ENCODE data around the gene XRCC1. TPM values are rescaled to one million over a fixed set of nuclear protein-coding genes. Genes with fewer than 3 reads are reported as not detected.

XRCC1 gene
- total and polyA plus RNA-seq, 2 donors from 2014 or later = 19.3 to 24.5 TPM

GRCh38 chr19:43499042-43499441 lies 76.3 kb downstream of the XRCC1 start:
- DNase-seq (no peak), FAIRE-seq (no peak)
- H3K27ac ChIP-seq (ENCODE audit: low read depth in 2 of 2, low read length in 2 of 2) = peak overlapping the region; percentile 16 to 32
- H3K4me3 ChIP-seq (ENCODE audit: low read length in 3 of 3) = no peak overlapping the region
- intact Hi-C loops (cut with DNase I) = no loop called here
- no peak for TF ChIP-seq CTCF (IDR thresholded peaks at IDR 0.05; ENCODE audit: borderline replicate concordance, extremely low read depth, insufficient read depth)
- H3K9me3 ChIP-seq (ENCODE audit: control insufficient read depth in 2 of 3, insufficient read depth in 1 of 3, low read length in 3 of 3) = no peaks in the 10 kb centered on the region
- H3K4me1 ChIP-seq (ENCODE audit: control insufficient read depth in 2 of 3, insufficient read depth in 2 of 3, low read depth in 1 of 3, low read length in 3 of 3) = peaks cover 0 to 12% (median 0%) of the 10 kb centered on the region in 3 donors
- H3K36me3 ChIP-seq (ENCODE audit: control insufficient read depth in 2 of 3, insufficient read depth in 3 of 3, low read length in 3 of 3) = peaks cover 0 to 6% (median 3%) of the 10 kb centered on the region in 3 donors
- no peak overlapping the region for H3K9ac ChIP-seq (ENCODE audit: low read length in 3 of 3)
- peaks cover 3% of the 10 kb centered on the region for H3K27me3 ChIP-seq (ENCODE audit: control insufficient read depth, insufficient read depth, low read length)

- no peak for TF ChIP-seq CTCF (IDR thresholded peaks at IDR 0.05; ENCODE audit: borderline replicate concordance, extremely low read depth, insufficient read depth)
- Histone ChIP-seq H3K4me1 (ENCODE audit: control insufficient read depth in 2 of 3, insufficient read depth in 2 of 3, low read depth in 1 of 3, low read length in 3 of 3) (peaks cover 0 to 7% (median 0%) of the 10 kb centered on the region in 3 donors), H3K9me3 (ENCODE audit: control insufficient read depth in 2 of 3, insufficient read depth in 1 of 3, low read length in 3 of 3) (no peaks in the 10 kb centered on the region), H3K27ac (ENCODE audit: low read depth in 2 of 2, low read length in 2 of 2) (no peak overlapping the region), H3K4me3 (ENCODE audit: low read length in 3 of 3) (no peak overlapping the region), H3K27me3 (ENCODE audit: control insufficient read depth, insufficient read depth, low read length) (peaks cover 3% of the 10 kb centered on the region), H3K9ac (ENCODE audit: low read length in 3 of 3) (no peak overlapping the region), H3K36me3 (ENCODE audit: control insufficient read depth in 2 of 3, insufficient read depth in 3 of 3, low read length in 3 of 3) (peaks cover 0 to 8% (median 3%) of the 10 kb centered on the region in 3 donors)
- FAIRE-seq (no peak), DNase-seq (peak in 1 of 5 donors; percentile 64)
- intact Hi-C loops (cut with DNase I) = no loop called here
Measured at GRCh38 chr19:43498233-43498842, 77.0 kb downstream of the XRCC1 start.

GRCh38 chr19:43496960-43497359 lies 78.4 kb downstream of the XRCC1 start:
- no peak for DNase-seq
- no peak for FAIRE-seq
- Histone ChIP-seq H3K27me3 (ENCODE audit: control insufficient read depth, insufficient read depth, low read length) (no peaks in the 10 kb centered on the region), H3K36me3 (ENCODE audit: control insufficient read depth in 2 of 3, insufficient read depth in 3 of 3, low read length in 3 of 3) (peaks cover 0 to 9% (median 3%) of the 10 kb centered on the region in 3 donors), H3K4me3 (ENCODE audit: low read length in 3 of 3) (no peak overlapping the region), H3K9me3 (ENCODE audit: control insufficient read depth in 2 of 3, insufficient read depth in 1 of 3, low read length in 3 of 3) (no peaks in the 10 kb centered on the region), H3K4me1 (ENCODE audit: control insufficient read depth in 2 of 3, insufficient read depth in 2 of 3, low read depth in 1 of 3, low read length in 3 of 3) (peaks cover 0 to 5% (median 0%) of the 10 kb centered on the region in 3 donors), H3K27ac (ENCODE audit: low read depth in 2 of 2, low read length in 2 of 2) (no peak overlapping the region), H3K9ac (ENCODE audit: low read length in 3 of 3) (no peak overlapping the region)
- intact Hi-C loops (cut with DNase I) = no loop called here
- TF ChIP-seq CTCF (IDR thresholded peaks at IDR 0.05; ENCODE audit: borderline replicate concordance, extremely low read depth, insufficient read depth) = no peak

Measured in kidney (tissue), 14 donors.